B cell (primary cell): ENCODE measurements around the gene CD8A. TPM values are rescaled to one million over a fixed set of nuclear protein-coding genes. Genes with fewer than 3 reads are reported as not detected.

Experiments used
- ATAC-seq: fragments of 200-7000 bp; cut with Tn5 transposase; one replicate; pipeline ENCODE4 v1.10.0; 2021; ENCODE audit warnings: low read depth, mild to moderate bottlenecking, moderate number of reproducible peaks, moderate library complexity
- CTCF ChIA-PET: fragments of 350-600 bp; sonication (Branson Sonifier 250); formaldehyde crosslinking; loops from one replicate; lab custom pipeline; 2021; ENCODE audit warnings: antibody characterized with exemption, inconsistent platforms; lab: Charles Lee
- POLR2A ChIA-PET: fragments of 350-600 bp; sonication (Branson Sonifier 250); formaldehyde crosslinking; loops from one replicate; lab custom pipeline; 2021; ENCODE audit warnings: antibody characterized with exemption; lab: Charles Lee
- DNase-seq: peaks from one replicate; pipeline ENCODE4 v3.0.0; 2013
- H2AFZ ChIP-seq: 2 replicates; pipeline ENCODE4 v1.6.1; 2012; ENCODE audit warnings: mild to moderate bottlenecking, low read depth, low read length; ENCODE audit not compliant: insufficient read depth, poor library complexity, severe bottlenecking
- H3K27ac ChIP-seq, 2 donors: 1 replicate in 1 of 2; 2 replicates in 1 of 2; pipeline ENCODE4 v1.5.1; 2012 to 2013; ENCODE audit warnings: low read length in 2 of 2, mild to moderate bottlenecking in 2 of 2, moderate library complexity in 1 of 2
- H3K27me3 ChIP-seq, 4 experiments: fragments of 200-600 bp in 1 of 4; sonication (generic) in 1 of 4; replicated peaks in 1 of 4; 1 replicate in 2 of 4; 2 replicates in 2 of 4; pipeline versions ENCODE4 v1.6.1 to v1.7.0; 2013 to 2016; ENCODE audit warnings: low read length in 3 of 4, mild to moderate bottlenecking in 2 of 4, mixed read lengths in 1 of 4, moderate library complexity in 1 of 4; ENCODE audit not compliant: insufficient read depth in 4 of 4, control insufficient read depth in 3 of 4; ENCODE audit errors: control extremely low read depth in 1 of 4
- H3K36me3 ChIP-seq, 2 experiments: replicated peaks in 1 of 2; 1 replicate in 1 of 2; 2 replicates in 1 of 2; pipeline versions ENCODE4 v1.6.1 to v1.7.1; 2013; ENCODE audit warnings: low read length in 1 of 2; ENCODE audit not compliant: insufficient read depth in 2 of 2, control insufficient read depth in 1 of 2; ENCODE audit errors: control extremely low read depth in 1 of 2, extremely low read depth in 1 of 2
- H3K4me1 ChIP-seq, 2 donors: fragments of 200-600 bp in 1 of 2; sonication (generic) in 1 of 2; 1 replicate in 1 of 2; 2 replicates in 1 of 2; pipeline versions ENCODE4 v1.5.1 to v1.6.1; 2013 to 2017; ENCODE audit warnings: low read length in 2 of 2; ENCODE audit not compliant: control insufficient read depth in 2 of 2, insufficient read depth in 2 of 2
- H3K4me2 ChIP-seq: replicated peaks from 2 replicates; pipeline ENCODE3; 2012; ENCODE audit warnings: mild to moderate bottlenecking, low read depth, low read length; ENCODE audit not compliant: poor library complexity, severe bottlenecking
- H3K4me3 ChIP-seq, 5 experiments: fragments of 200-600 bp in 1 of 5; sonication (generic) in 1 of 5; 1 replicate in 3 of 5; 2 replicates in 2 of 5; pipeline versions ENCODE4 v1.5.1 to v1.7.0; 2011 to 2016; ENCODE audit warnings: low read length in 4 of 5, mild to moderate bottlenecking in 4 of 5, low read depth in 2 of 5, control low read depth in 1 of 5, moderate library complexity in 1 of 5; ENCODE audit not compliant: insufficient read depth in 1 of 5; ENCODE audit errors: control extremely low read depth in 1 of 5, extremely low read depth in 1 of 5
- H3K79me2 ChIP-seq: fragments of 200-600 bp; sonication (generic); one replicate; pipeline ENCODE4 v1.6.0; 2016; ENCODE audit warnings: low read length; ENCODE audit not compliant: control insufficient read depth, insufficient read depth
- H3K9ac ChIP-seq: fragments of 200-600 bp; sonication (generic); 2 replicates; pipeline ENCODE4 v1.6.1; 2017; ENCODE audit warnings: mild to moderate bottlenecking, low read length, moderate library complexity
- H3K9me3 ChIP-seq, 3 donors: one replicate each; pipeline versions ENCODE4 v1.6.1 to v1.7.1; 2013; ENCODE audit warnings: low read length in 2 of 3; ENCODE audit not compliant: control insufficient read depth in 2 of 3, insufficient read depth in 1 of 3; ENCODE audit errors: control extremely low read depth in 1 of 3
- H4K20me1 ChIP-seq: 2 replicates; pipeline ENCODE4 v1.6.0; 2012; ENCODE audit warnings: mild to moderate bottlenecking, low read length; ENCODE audit not compliant: insufficient read depth, control insufficient read depth, poor library complexity, severe bottlenecking
- H3K27ac Mint-ChIP-seq: one replicate; pipeline ENCODE4 v1.8.0; 2021; ENCODE audit warnings: mixed read lengths
- H3K27me3 Mint-ChIP-seq: one replicate; pipeline ENCODE4 v1.8.0; 2021; ENCODE audit warnings: mixed read lengths
- H3K4me1 Mint-ChIP-seq: one replicate; pipeline ENCODE4 v1.8.0; 2021; ENCODE audit warnings: mixed read lengths
- H3K4me3 Mint-ChIP-seq: one replicate; pipeline ENCODE4 v1.8.0; 2021; ENCODE audit warnings: mixed read lengths
- H3K9me3 Mint-ChIP-seq: one replicate; pipeline ENCODE4 v1.8.0; 2022; ENCODE audit warnings: mixed read lengths; ENCODE audit not compliant: insufficient read depth
- EZH2 ChIP-seq: IDR thresholded peaks from 2 replicates; pipeline ENCODE4 v1.6.1; 2012; ENCODE audit warnings: borderline replicate concordance, low read depth, mild to moderate bottlenecking, moderate library complexity, low read length; ENCODE audit not compliant: insufficient read depth, poor library complexity, severe bottlenecking
- WGBS: methylation state at CpG from one replicate; pipeline ENCODE4 v1.1.5; 2013; ENCODE audit warnings: missing lambda C conversion rate; ENCODE audit not compliant: insufficient coverage; 5-methylcytosine and 5-hydroxymethylcytosine counted together
- intact Hi-C: fragments of 100-400 bp; cut with micrococcal nuclease; formaldehyde crosslinking; loops from one replicate; pipeline ENCODE4 v1.10.0; 2022
- polyA plus RNA-seq: library from polyadenylated mRNA; depleted of rRNA; stranded (reverse); fragments of >200 nt; gene quantifications from 2 replicates; pipeline ENCODE4 v1.2.3, GENCODE V29; 2012
- total RNA-seq, 2 donors: library from RNA; stranded (reverse); fragments of 120-200 nt in 1 of 2; gene quantifications; 1 replicate in 1 of 2; 2 replicates in 1 of 2; pipeline versions ENCODE4 v1.2.3 to v1.2.4, GENCODE V29; 2013 to 2022
- TF ChIP-seq, protein P1 (sequence below): fragments of 200-600 bp; IDR thresholded peaks from one replicate; pipeline ENCODE4 v1.8.0; 2022; ENCODE audit warnings: antibody characterized with exemption, mild to moderate bottlenecking

CD8A gene
- total and polyA plus RNA-seq, 2 donors (not counting 1 experiment from before 2014, with no cell fraction given), result 0.49 to 0.76 TPM

DNA sequence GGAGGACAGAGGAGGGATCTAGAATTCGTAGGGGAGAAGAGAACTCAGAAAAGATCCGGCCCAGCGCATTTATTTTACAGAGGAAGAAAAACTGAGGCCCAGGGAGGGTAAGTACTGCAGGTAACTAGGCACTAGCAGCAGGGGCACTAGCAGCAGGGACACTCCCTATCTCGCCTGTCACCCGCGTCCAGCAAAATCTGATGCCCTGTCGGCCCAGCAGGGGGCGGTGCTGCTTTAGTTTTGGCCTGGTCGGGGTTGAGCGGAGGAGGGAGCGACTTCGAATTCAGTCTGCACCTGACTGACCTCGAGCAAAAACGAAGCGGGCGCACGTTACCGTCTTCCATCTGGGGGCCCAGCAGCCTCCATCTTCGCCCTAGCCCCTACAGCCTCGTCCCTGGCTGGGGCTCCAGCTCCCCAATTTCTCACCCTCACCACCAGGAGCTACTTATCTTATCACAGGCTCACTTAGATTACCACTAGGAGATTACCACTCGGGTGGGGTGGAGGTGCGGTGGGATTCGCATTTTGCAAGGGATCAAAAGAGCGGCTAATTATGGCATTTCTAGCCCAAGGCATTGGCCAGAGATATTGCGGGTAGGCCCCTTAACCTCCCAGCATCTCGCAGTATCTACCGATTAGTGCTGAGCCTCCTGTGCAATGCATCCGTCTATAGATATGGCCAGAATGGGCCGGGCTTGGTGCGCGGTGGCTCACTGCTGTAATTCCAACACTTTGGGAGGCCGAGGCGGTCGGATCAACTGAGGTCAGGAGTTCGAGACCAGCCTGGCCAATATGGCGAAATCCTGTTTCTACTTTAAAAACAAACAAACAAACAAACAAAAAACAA is 17.8 kb upstream of the CD8A start:
- Histone ChIP-seq H3K9ac (peak overlapping the region; percentile 49), H3K27ac (no peak overlapping the region), H3K79me2 (no peaks in the 10 kb centered on the region), H3K27me3 (peaks cover 0 to 41% (median 21%) of the 10 kb centered on the region in 4 experiments), H3K4me3 (peak overlapping the region in 4 of 5 experiments; percentile 21 to 63 (median 48)), H3K36me3 (no peaks in the 10 kb centered on the region), H3K4me2 (peak overlapping the region; percentile 91), H3K4me1 (peaks cover 27 to 30% of the 10 kb centered on the region in 2 donors), H2AFZ (peak overlapping the region; percentile 85), H4K20me1 (no peaks in the 10 kb centered on the region), H3K9me3 (peaks cover 0 to 6% (median 0%) of the 10 kb centered on the region in 3 donors)
- H3K27me3 Mint-ChIP-seq, result peaks cover 44% of the 10 kb centered on the region
- ChIA-PET CTCF (interaction anchor here (0.6 to 2.2 kb wide), 4 partner anchors 11 to 44 kb away, joined by 3 to 7 read pairs (median 5); partner anchors contain the start of gene CD8A), POLR2A (no interaction called here)
- no peak overlapping the region for H3K27ac Mint-ChIP-seq
- peak; percentile 91 for DNase-seq
- peak; percentile 94 for ATAC-seq
- intact Hi-C loops, result no loop called here
- H3K4me3 Mint-ChIP-seq, result peak overlapping the region; percentile 95
- WGBS, result 23% methylated on average over 33 of the region's 36 CpGs
- TF ChIP-seq EZH2, result no peak
- TF ChIP-seq, protein P1, sequence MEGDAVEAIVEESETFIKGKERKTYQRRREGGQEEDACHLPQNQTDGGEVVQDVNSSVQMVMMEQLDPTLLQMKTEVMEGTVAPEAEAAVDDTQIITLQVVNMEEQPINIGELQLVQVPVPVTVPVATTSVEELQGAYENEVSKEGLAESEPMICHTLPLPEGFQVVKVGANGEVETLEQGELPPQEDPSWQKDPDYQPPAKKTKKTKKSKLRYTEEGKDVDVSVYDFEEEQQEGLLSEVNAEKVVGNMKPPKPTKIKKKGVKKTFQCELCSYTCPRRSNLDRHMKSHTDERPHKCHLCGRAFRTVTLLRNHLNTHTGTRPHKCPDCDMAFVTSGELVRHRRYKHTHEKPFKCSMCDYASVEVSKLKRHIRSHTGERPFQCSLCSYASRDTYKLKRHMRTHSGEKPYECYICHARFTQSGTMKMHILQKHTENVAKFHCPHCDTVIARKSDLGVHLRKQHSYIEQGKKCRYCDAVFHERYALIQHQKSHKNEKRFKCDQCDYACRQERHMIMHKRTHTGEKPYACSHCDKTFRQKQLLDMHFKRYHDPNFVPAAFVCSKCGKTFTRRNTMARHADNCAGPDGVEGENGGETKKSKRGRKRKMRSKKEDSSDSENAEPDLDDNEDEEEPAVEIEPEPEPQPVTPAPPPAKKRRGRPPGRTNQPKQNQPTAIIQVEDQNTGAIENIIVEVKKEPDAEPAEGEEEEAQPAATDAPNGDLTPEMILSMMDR, result peak; percentile 81
- no peaks in the 10 kb centered on the region for H3K9me3 Mint-ChIP-seq
- H3K4me1 Mint-ChIP-seq, result peaks cover 23% of the 10 kb centered on the region
